T1000 (cell line): ENCODE measurements around the gene MAPKAP1.

Source experiments
- DNase-seq: peaks from one replicate; lab custom pipeline; 2025; ENCODE audit warnings: mixed read lengths; lab: John Stamatoyannopoulos, UW

Gene MAPKAP1

DNA sequence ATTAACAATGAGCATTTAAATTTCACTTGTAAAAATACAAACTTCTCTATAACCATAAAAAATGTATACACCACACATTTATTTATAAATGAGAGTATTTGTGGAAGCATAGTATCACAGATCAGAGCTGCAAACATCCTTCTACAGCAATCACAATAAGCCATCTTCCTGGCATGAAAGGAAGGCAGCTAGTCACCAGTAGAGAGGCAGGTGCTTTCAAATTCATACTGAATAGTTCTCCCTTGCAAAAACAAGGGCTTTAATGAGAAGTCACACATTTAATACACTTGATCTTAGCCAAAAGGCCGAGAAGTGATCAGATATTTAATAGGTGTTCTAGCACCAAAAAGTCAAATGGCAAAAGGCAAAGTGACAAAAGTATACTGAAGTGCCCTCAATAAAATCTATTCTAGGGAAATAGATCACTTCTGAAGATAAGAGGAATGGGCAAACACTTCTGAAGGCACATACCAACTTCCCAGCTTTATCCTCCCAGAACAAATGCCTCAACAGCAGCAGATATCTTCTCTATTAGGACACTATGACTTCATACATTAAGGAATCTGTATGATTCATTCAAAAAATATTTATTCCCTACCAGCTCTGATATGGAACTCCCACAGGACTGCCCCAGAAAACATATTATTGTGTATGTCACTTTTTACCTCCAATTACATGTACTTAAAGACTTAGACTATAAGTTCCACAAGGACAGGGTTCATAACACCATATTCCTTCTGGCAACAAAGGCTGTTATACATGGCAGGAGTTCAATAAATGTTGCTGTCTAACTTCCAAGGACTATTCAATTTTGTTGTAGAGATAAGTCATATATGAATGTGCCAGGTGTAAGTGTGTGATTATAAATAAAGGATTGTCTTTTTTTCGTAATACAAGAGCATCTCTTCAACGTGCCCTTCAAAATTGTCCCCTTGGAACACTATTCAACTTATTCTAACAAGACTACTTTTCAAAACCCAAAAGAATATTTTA lies 31.7 kb downstream of the MAPKAP1 start:
- peak; percentile 16 for DNase-seq

GRCh38 chr9:125672876-125673275 lies 34.1 kb downstream of the MAPKAP1 start:
- no peak for DNase-seq

DNA sequence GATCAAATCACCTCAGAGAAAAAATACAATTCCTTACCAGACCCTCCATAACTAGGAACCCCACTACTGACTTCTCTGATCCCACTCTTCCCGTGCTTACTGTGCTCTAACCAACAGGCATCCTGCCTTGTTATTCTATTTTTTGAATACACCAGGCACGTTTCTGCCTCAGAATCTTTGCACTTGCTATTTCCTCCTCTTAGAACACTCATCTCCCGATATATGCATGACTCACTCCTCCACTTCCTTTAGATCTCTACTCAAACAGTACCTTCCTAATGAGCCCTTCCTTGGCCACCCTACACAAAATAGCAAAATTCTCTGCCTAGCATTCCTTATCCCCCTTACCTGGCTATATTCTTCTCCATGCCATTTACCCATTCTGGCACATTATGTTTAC lies 43.9 kb downstream of the MAPKAP1 start:
- DNase-seq: no peak

DNA sequence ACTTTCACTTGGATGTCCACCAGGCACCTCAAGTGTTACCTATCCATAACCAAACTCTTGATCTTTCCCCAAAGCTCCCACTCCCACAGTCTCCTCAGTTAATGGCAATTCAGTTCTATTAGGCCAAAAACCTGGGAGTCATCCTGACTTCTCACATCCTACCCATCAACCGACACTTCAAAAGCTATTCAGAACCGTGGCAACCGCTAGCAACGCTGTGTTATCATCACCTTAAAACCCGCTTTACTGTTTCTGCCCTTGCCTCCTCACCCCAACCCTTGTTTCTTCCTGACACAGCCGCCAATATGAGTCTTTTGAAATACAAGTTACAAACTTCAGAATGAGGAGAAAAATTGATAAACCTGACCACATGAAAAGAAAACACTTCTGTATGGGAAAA lies 46.5 kb downstream of the MAPKAP1 start:
- DNase-seq: no peak

- peak; percentile 29 for DNase-seq
These were observed 47.1 kb downstream of the MAPKAP1 start for GRCh38 chr9:125659954-125660353.

DNA sequence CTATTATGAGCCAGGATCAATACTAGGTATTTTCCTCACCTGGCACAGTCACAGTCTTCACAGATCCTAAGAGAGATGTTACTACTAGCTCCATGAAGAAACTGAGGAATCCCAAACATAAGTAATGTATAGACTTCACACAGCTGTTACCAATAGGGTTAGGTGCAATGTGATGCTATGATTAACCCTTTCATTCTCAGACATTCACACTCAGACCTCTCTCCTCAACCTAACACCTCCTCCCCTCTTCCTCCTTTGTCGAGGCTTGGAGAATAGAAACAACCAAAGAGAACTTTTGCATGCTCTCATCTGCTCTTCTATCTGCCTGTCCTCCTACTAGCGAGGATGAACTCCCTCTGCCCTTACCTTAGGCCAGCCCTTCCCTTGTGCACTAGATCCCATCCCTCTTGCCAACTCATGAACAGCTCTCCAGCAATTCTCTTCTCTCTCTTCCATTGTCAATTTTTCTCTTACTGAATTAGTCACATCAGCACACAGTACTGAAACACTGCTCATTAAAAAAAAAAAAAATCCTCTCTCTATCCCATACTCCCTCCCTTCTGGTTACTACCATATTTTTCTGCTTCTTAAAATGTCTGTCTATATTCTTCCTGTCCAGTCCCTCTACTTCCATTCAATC lies 47.7 kb downstream of the MAPKAP1 start:
- no peak for DNase-seq

- no peak for DNase-seq
These were observed 50.4 kb downstream of the MAPKAP1 start for GRCh38 chr9:125656560-125656959.

- DNase-seq: no peak
These were observed 51.2 kb downstream of the MAPKAP1 start for GRCh38 chr9:125655691-125656410.

DNA sequence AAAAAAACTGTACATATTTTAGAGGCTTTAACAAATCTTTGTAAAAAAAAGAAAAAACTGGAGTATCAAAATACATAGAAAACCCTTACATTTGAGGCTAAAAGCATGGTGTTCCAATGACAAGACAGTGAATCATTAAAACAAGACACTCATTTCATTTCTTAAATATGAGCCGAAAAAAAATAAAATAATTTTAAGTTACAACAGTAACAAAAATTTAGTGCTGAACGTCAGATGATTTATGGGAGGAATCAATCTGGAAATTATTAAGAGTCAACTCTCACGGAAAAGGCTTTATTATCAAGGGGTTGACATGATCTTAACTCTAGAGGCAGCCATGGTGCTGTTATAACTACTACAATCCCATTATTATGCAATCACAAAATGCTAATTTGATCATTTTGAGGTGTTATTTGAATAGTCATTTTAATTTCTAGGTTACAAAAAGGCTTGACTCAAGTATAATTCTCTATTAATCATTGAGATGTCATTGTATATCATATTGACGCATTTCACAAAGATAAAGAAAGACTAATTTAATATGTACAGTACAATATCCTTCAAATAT lies 51.9 kb downstream of the MAPKAP1 start:
- no peak for DNase-seq

DNA sequence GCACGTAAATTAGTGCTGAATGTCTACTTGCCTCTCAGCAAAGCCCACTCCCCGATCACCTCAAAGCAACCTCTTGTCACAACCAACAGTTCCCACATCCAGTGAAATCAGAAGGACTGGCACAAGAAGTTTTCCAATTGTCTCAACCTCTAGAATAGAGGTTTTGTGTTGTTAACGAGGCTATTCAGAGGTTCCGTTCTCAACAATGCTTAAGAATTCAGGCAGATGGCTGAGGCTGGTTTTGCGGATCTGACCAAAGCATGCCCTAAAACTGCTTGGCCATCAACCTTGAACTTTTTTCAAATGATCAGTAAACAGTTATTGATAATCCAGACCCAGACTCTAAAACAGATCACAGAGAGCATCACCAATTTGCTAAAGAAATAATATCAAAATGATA lies 52.9 kb downstream of the MAPKAP1 start:
- DNase-seq: no peak

DNA sequence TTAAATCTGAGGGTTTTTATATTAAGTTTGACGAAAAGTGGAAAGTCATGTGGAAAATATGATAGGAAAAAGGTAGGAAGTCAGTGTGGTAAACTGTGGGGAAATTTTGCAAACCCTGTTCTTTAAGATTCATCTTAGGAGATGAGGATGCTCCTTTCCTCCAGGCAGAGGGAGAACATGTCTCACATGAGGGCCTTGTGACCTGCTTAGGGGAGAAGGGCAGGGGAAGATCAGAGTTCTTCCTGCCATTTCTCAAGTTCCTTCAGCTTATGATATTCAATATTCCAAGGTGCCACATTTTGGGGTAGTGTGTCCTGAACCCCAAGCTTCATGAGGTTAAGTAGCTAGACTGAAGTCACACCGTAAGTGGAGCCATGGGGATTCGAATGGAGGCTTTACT lies 53.7 kb downstream of the MAPKAP1 start:
- DNase-seq: no peak

DNA sequence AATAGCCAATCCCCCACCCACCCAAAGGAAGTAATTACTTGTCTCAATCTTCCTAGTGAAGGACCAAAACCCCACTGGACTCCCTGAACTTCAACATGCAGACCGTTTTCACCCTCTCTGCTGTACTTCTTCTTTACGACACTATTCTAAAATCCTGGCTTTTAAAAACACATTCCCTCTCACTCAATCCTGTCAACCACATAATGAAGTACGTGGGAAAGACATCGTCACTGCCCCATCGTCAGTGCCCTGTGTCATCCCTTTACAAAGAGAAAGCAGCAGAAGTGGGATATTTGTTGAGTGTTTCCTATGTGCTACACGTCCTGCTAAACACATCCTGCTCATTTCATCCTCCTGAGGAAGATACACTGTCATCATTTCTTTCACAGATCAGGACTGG lies 54.2 kb downstream of the MAPKAP1 start:
- DNase-seq: no peak

DNA sequence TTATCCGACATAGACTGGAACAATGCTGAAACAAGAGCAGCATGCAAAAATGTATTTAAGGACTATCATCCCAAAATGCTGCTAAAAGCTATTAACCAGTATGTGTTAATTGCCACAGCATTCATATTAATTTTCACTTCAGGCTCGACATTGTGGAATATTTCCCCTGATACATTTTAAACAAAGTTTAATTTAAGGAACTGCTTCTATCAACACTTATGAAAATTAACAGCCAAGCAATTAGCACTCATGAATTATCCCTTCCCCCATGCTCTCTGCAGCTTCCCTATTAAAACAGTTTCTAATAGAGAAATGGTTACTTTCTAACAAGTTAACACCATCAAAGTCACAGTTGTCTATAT lies 54.8 kb downstream of the MAPKAP1 start:
- DNase-seq: no peak

GRCh38 chr9:125651576-125652232 lies 55.3 kb downstream of the MAPKAP1 start:
- DNase-seq: no peak

GRCh38 chr9:125650271-125650737 lies 56.7 kb downstream of the MAPKAP1 start:
- DNase-seq: no peak

GRCh38 chr9:125649826-125650225 lies 57.2 kb downstream of the MAPKAP1 start:
- no peak for DNase-seq

- no peak for DNase-seq
These were observed 57.7 kb downstream of the MAPKAP1 start for GRCh38 chr9:125649315-125649714.

GRCh38 chr9:125648294-125648693 lies 58.7 kb downstream of the MAPKAP1 start:
- DNase-seq: no peak

GRCh38 chr9:125646621-125647100 lies 60.3 kb downstream of the MAPKAP1 start:
- DNase-seq: no peak

GRCh38 chr9:125646217-125646616 lies 60.8 kb downstream of the MAPKAP1 start:
- no peak for DNase-seq

DNA sequence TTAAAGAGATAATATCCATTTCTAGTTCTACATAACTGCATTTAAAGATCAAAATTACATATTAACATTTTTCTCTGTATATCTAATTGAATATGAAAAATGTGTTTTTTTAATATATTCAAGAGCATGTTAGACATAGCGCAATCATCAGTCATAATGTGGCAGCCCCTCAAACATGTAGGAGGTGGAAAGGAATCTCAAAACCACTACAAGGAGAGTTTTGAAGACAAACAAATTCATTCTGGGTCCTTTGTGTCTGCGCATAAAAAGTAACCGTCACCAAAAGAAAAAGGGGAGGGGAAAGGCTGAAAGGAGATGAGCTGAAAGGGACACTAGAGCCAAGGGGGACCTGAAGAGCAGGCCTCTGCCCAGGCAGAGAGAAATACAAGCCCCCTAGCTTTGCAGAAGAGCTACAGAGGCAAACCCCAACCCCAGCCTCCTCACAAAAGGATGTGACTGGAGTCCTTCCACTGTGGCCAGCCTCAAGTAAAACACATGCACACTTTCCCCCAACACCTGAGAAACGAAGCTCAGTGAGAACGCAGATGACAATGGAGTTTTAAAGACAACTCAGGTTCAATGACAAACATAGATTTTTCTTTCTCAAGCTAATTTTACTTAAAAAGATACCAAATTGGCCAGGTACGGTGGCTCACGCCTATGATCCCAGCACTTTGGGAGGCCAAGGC lies 62.0 kb downstream of the MAPKAP1 start:
- DNase-seq: no peak
